ENCODE measurements around the gene DDIT3.
A peak's percentile ranks its signal among the peaks of the same experiment; 100 is the strongest.

GRCh38 chr12:57528176-57528575 is 7.9 kb upstream of the DDIT3 start:
- TF ChIP-seq POLR2A (IDR thresholded peaks at IDR 0.05) = no peak
- no peak for TF ChIP-seq CTCF (IDR thresholded peaks at IDR 0.05 in 8 of 11, conservative IDR thresholded peaks at IDR 0.05 in 3 of 11)
- TF ChIP-seq POLR2AphosphoS5 (IDR thresholded peaks at IDR 0.05) = peak in 1 of 3 donors; percentile 40

Measured in spleen (tissue), 7 donors.